Neural progenitor cell (in vitro differentiated cells): ENCODE results near the gene P3H2. TPM values are rescaled to one million over a fixed set of nuclear protein-coding genes. Genes with fewer than 3 reads are reported as not detected.

Source experiments
- DNase-seq: peaks from one replicate; pipeline ENCODE4 v3.0.0-alpha.2; 2016; ENCODE audit warnings: low spot score
- H2AFZ ChIP-seq: fragments of 200-600 bp; sonication (generic); replicated peaks from 2 replicates; pipeline ENCODE4 v1.6.1; 2016; ENCODE audit warnings: antibody characterized with exemption
- H3F3A ChIP-seq: fragments of 200-600 bp; sonication (generic); 2 replicates; pipeline ENCODE4 v1.6.1; 2016; ENCODE audit warnings: antibody characterized with exemption, low read depth
- H3K27ac ChIP-seq: fragments of 200-600 bp; sonication (generic); 2 replicates; pipeline ENCODE4 v1.5.1; 2016; ENCODE audit warnings: mild to moderate bottlenecking
- H3K27me3 ChIP-seq: fragments of 200-600 bp; sonication (generic); 2 replicates; pipeline ENCODE4 v1.6.1; 2016; ENCODE audit warnings: mild to moderate bottlenecking, moderate library complexity
- H3K36me3 ChIP-seq: fragments of 200-600 bp; sonication (generic); 2 replicates; pipeline ENCODE4 v1.5.1; 2016
- H3K4me1 ChIP-seq: fragments of 200-600 bp; sonication (generic); 2 replicates; pipeline ENCODE4 v1.6.1; 2016; ENCODE audit warnings: mixed run types
- H3K4me2 ChIP-seq: fragments of 200-600 bp; sonication (generic); 2 replicates; pipeline ENCODE4 v1.6.1; 2016
- H3K4me3 ChIP-seq: fragments of 200-600 bp; sonication (generic); 2 replicates; pipeline ENCODE4 v1.5.1; 2016
- H3K79me2 ChIP-seq: fragments of 200-600 bp; sonication (generic); 2 replicates; pipeline ENCODE4 v1.6.1; 2016; ENCODE audit warnings: low read depth
- H3K9ac ChIP-seq: fragments of 200-600 bp; sonication (generic); 2 replicates; pipeline ENCODE4 v1.6.1; 2016
- H3K9me3 ChIP-seq: fragments of 200-600 bp; sonication (generic); 2 replicates; pipeline ENCODE4 v1.5.1; 2016; ENCODE audit warnings: low read depth
- H4K20me1 ChIP-seq: fragments of 200-600 bp; sonication (generic); 2 replicates; pipeline ENCODE4 v1.6.1; 2016; ENCODE audit warnings: low read depth
- H3K27ac Mint-ChIP-seq: 3 replicates; pipeline ENCODE4 v1.8.0; 2021; ENCODE audit warnings: mixed read lengths
- H3K27me3 Mint-ChIP-seq: 2 replicates; pipeline ENCODE4 v1.8.0; 2022; ENCODE audit warnings: low read depth, mild to moderate bottlenecking, inconsistent platforms, moderate library complexity, mixed read lengths; ENCODE audit not compliant: insufficient read depth
- H3K36me3 Mint-ChIP-seq: 3 replicates; pipeline ENCODE4 v1.8.0; 2021; ENCODE audit warnings: mixed read lengths
- H3K4me1 Mint-ChIP-seq: 3 replicates; pipeline ENCODE4 v1.8.0; 2021; ENCODE audit warnings: mixed read lengths
- H3K4me3 Mint-ChIP-seq: 3 replicates; pipeline ENCODE4 v1.8.0; 2021; ENCODE audit warnings: mild to moderate bottlenecking, moderate library complexity, mixed read lengths
- H3K9me3 Mint-ChIP-seq: 3 replicates; pipeline ENCODE4 v1.8.0; 2020; ENCODE audit warnings: mixed read lengths
- CTCF ChIP-seq: fragments of 200-600 bp; sonication (generic); IDR thresholded peaks from 2 replicates; pipeline ENCODE4 v1.5.1; 2017; ENCODE audit warnings: antibody characterized with exemption, mild to moderate bottlenecking
- EZH2 ChIP-seq: fragments of 200-600 bp; sonication (generic); IDR thresholded peaks from 2 replicates; pipeline ENCODE4 v1.6.1; 2017; ENCODE audit warnings: antibody characterized with exemption, mild to moderate bottlenecking, moderate library complexity
- EZH2phosphoT487 ChIP-seq: fragments of 200-600 bp; sonication (generic); IDR thresholded peaks from 2 replicates; pipeline ENCODE4 v1.6.1; 2017; ENCODE audit warnings: antibody characterized with exemption
- total RNA-seq: library from RNA; depleted of rRNA; stranded (reverse); fragments of >200 nt; gene quantifications from 2 replicates; pipeline ENCODE4 v1.2.3, GENCODE V29; 2015; ENCODE audit warnings: low replicate concordance

Gene P3H2
- total RNA-seq, 1 donor from 2014 or later, result 21.4 TPM

GRCh38 chr3:190097617-190098016, 23.1 kb downstream of the P3H2 start:
- peak overlapping the region; percentile 33 for H3K4me2 ChIP-seq
- H3K79me2 ChIP-seq, result no peaks in the 10 kb centered on the region
- no peaks in the 10 kb centered on the region for H3K9me3 ChIP-seq
- H3K27me3 ChIP-seq, result no peaks in the 10 kb centered on the region
- peaks cover 45% of the 10 kb centered on the region for H3K4me1 ChIP-seq
- peaks cover 9% of the 10 kb centered on the region for H3F3A ChIP-seq
- no peaks in the 10 kb centered on the region for H4K20me1 ChIP-seq
- Mint-ChIP-seq H3K9me3 (peaks cover 2% of the 10 kb centered on the region), H3K27ac (peak overlapping the region; percentile 31), H3K27me3 (peaks cover 2% of the 10 kb centered on the region), H3K36me3 (peaks cover 4% of the 10 kb centered on the region), H3K4me3 (no peak overlapping the region), H3K4me1 (peaks cover 67% of the 10 kb centered on the region)
- H3K9ac ChIP-seq, result no peak overlapping the region
- DNase-seq, result peak; percentile 56
- TF ChIP-seq CTCF, result no peak
- no peak for TF ChIP-seq EZH2phosphoT487
- TF ChIP-seq EZH2, result no peak
- H3K36me3 ChIP-seq, result no peaks in the 10 kb centered on the region
- no peak overlapping the region for H2AFZ ChIP-seq
- no peak overlapping the region for H3K27ac ChIP-seq
- H3K4me3 ChIP-seq, result no peak overlapping the region

- H3K4me1 Mint-ChIP-seq, result peaks cover 61% of the 10 kb centered on the region
Measured at GRCh38 chr3:190097025-190097424, 23.7 kb downstream of the P3H2 start.

GRCh38 chr3:190096345-190096744, 24.4 kb downstream of the P3H2 start:
- Histone ChIP-seq H3F3A (peaks cover 4% of the 10 kb centered on the region), H4K20me1 (no peaks in the 10 kb centered on the region), H3K36me3 (no peaks in the 10 kb centered on the region), H3K4me2 (no peak overlapping the region), H3K27me3 (no peaks in the 10 kb centered on the region), H3K9me3 (no peaks in the 10 kb centered on the region), H3K9ac (no peak overlapping the region), H3K27ac (no peak overlapping the region), H2AFZ (no peak overlapping the region), H3K4me3 (no peak overlapping the region), H3K4me1 (peaks cover 37% of the 10 kb centered on the region), H3K79me2 (no peaks in the 10 kb centered on the region)
- Mint-ChIP-seq H3K4me1 (peaks cover 58% of the 10 kb centered on the region), H3K27ac (no peak overlapping the region), H3K4me3 (no peak overlapping the region), H3K36me3 (peaks cover 4% of the 10 kb centered on the region), H3K9me3 (peaks cover 2% of the 10 kb centered on the region), H3K27me3 (peaks cover 2% of the 10 kb centered on the region)
- DNase-seq, result no peak
- TF ChIP-seq EZH2 (no peak), EZH2phosphoT487 (no peak), CTCF (no peak)

More at GRCh38 chr3:190097025-190097424, 23.7 kb downstream of the P3H2 start:
- H3K36me3 ChIP-seq, result no peaks in the 10 kb centered on the region
- no peak overlapping the region for H3K27ac ChIP-seq
- Mint-ChIP-seq H3K36me3 (peaks cover 4% of the 10 kb centered on the region), H3K27me3 (peaks cover 2% of the 10 kb centered on the region), H3K4me3 (no peak overlapping the region), H3K9me3 (peaks cover 2% of the 10 kb centered on the region), H3K27ac (peak overlapping the region; percentile 31)
- DNase-seq, result no peak
- no peaks in the 10 kb centered on the region for H3K9me3 ChIP-seq
- no peaks in the 10 kb centered on the region for H3K79me2 ChIP-seq
- H3K4me1 ChIP-seq, result peaks cover 44% of the 10 kb centered on the region
- no peaks in the 10 kb centered on the region for H4K20me1 ChIP-seq
- no peak overlapping the region for H2AFZ ChIP-seq
- TF ChIP-seq EZH2, result no peak
- TF ChIP-seq EZH2phosphoT487, result no peak
- TF ChIP-seq CTCF, result no peak
- peaks cover 9% of the 10 kb centered on the region for H3F3A ChIP-seq
- H3K4me3 ChIP-seq, result no peak overlapping the region
- no peaks in the 10 kb centered on the region for H3K27me3 ChIP-seq
- H3K9ac ChIP-seq, result no peak overlapping the region
- H3K4me2 ChIP-seq, result no peak overlapping the region
